GM21723 (cell line): Measurements from ENCODE around the gene U2AF2.
A peak's percentile ranks its signal among the peaks of the same experiment; 100 is the strongest.

ENCODE experiments used
- ATAC-seq: cut with Tn5 transposase; IDR thresholded peaks from one replicate; pipeline ENCODE4 v1.9.1; 2021; ENCODE audit warnings: mild to moderate bottlenecking, moderate library complexity; ENCODE audit not compliant: unreplicated experiment

The U2AF2 gene

GRCh38 chr19:55654868-55655647, at the start of gene U2AF2:
TSS of gene U2AF2 (plus strand) at chr19:55655035. CDS start at chr19:55655105, 70 bp downstream.
- ATAC-seq: peak; percentile 38

- ATAC-seq: peak; percentile 65
These were observed 49.6 kb upstream of the U2AF2 start for GRCh38 chr19:55605207-55605636.

GRCh38 chr19:55605637-55606470, 49.0 kb upstream of the U2AF2 start, which contains the start of gene ZNF865:
TSS of gene ZNF865 (plus strand) at chr19:55605647. CDS start at chr19:55613619, 7,972 bp downstream.
- peak; percentile 34 for ATAC-seq

GRCh38 chr19:55606471-55606787, 48.4 kb upstream of the U2AF2 start:
- no peak for ATAC-seq

- ATAC-seq: no peak
These were observed 48.0 kb upstream of the U2AF2 start for GRCh38 chr19:55606817-55607216.

GRCh38 chr19:55609326-55609725, 45.5 kb upstream of the U2AF2 start:
- no peak for ATAC-seq

- ATAC-seq: no peak
These were observed 43.4 kb upstream of the U2AF2 start for GRCh38 chr19:55611300-55611982.

GRCh38 chr19:55611983-55612645, 42.7 kb upstream of the U2AF2 start:
- no peak for ATAC-seq

- no peak for ATAC-seq
These were observed 41.4 kb upstream of the U2AF2 start for GRCh38 chr19:55613396-55613795.

- ATAC-seq: no peak
These were observed 40.7 kb upstream of the U2AF2 start for GRCh38 chr19:55613930-55614710.

- no peak for ATAC-seq
These were observed 39.9 kb upstream of the U2AF2 start for GRCh38 chr19:55614711-55615542.

GRCh38 chr19:55615543-55616394, 39.1 kb upstream of the U2AF2 start:
- no peak for ATAC-seq

- ATAC-seq: no peak
These were observed 38.4 kb upstream of the U2AF2 start for GRCh38 chr19:55616395-55616875.

- no peak for ATAC-seq
These were observed 37.4 kb upstream of the U2AF2 start for GRCh38 chr19:55617426-55617825.

GRCh38 chr19:55618426-55618825, 36.4 kb upstream of the U2AF2 start:
- no peak for ATAC-seq

- no peak for ATAC-seq
These were observed 35.5 kb upstream of the U2AF2 start for GRCh38 chr19:55619286-55619685.

- no peak for ATAC-seq
These were observed 34.2 kb upstream of the U2AF2 start for GRCh38 chr19:55620410-55621204.
